Lung (tissue), 12 donors: ENCODE results near the gene ATAD3C. TPM values are rescaled to one million over a fixed set of nuclear protein-coding genes. Genes with fewer than 3 reads are reported as not detected.
"Not testable (repeated sequence)": the region's sequence is repeated elsewhere in the genome, so short reads cannot be mapped to it uniquely, and the experiment has no call there.

ENCODE experiments used
- ATAC-seq: fragments of 200-7000 bp; cut with Tn5 transposase; one replicate; pipeline ENCODE4 v1.9.1; 2020; ENCODE audit warnings: moderate number of reproducible peaks; ENCODE audit not compliant: insufficient read depth, low FRiP score
- DNase-seq, 3 donors: peaks; one replicate each; pipeline ENCODE4 v3.0.0-alpha.2; 2013 to 2017
- H3K27ac ChIP-seq, 2 donors: one replicate each; pipeline ENCODE4 v1.5.1; 2013; ENCODE audit warnings: mild to moderate bottlenecking in 2 of 2, moderate library complexity in 2 of 2, control low read depth in 1 of 2, inconsistent platforms in 1 of 2, low read depth in 1 of 2, low read length in 1 of 2
- H3K27me3 ChIP-seq, 3 donors: one replicate each; pipeline ENCODE4 v1.5.1; 2013; ENCODE audit warnings: low read length in 2 of 3; ENCODE audit not compliant: control insufficient read depth in 3 of 3, insufficient read depth in 3 of 3
- H3K36me3 ChIP-seq, 4 donors: one replicate each; pipeline ENCODE4 v1.5.1; 2013; ENCODE audit warnings: low read length in 4 of 4, mild to moderate bottlenecking in 1 of 4, moderate library complexity in 1 of 4; ENCODE audit not compliant: control insufficient read depth in 4 of 4, insufficient read depth in 4 of 4
- H3K4me1 ChIP-seq, 5 donors: one replicate each; pipeline ENCODE4 v1.5.1; 2013; ENCODE audit warnings: low read length in 5 of 5, mild to moderate bottlenecking in 2 of 5, moderate library complexity in 1 of 5; ENCODE audit not compliant: control insufficient read depth in 5 of 5, insufficient read depth in 5 of 5
- H3K4me3 ChIP-seq: one replicate; pipeline ENCODE4 v1.5.1; 2013; ENCODE audit warnings: mild to moderate bottlenecking, control low read depth, moderate library complexity
- H3K9ac ChIP-seq, 2 donors: one replicate each; pipeline ENCODE4 v1.5.1; 2013; ENCODE audit warnings: low read length in 2 of 2, control low read depth in 1 of 2; ENCODE audit not compliant: insufficient read depth in 1 of 2
- H3K9me3 ChIP-seq, 4 donors: one replicate each; pipeline ENCODE4 v1.5.1; 2013; ENCODE audit warnings: low read length in 3 of 4, mild to moderate bottlenecking in 1 of 4, moderate library complexity in 1 of 4; ENCODE audit not compliant: control insufficient read depth in 4 of 4, insufficient read depth in 3 of 4
- CTCF ChIP-seq: IDR thresholded peaks from 2 replicates; pipeline ENCODE4 v1.5.1; 2012; ENCODE audit warnings: mild to moderate bottlenecking; ENCODE audit errors: control extremely low read depth, extremely low read depth
- WGBS, 2 donors: extraction: QIAGEN DNeasy Blood & Tissue Kit; methylation state at CpG; one replicate each; pipeline ENCODE4 v1.1.7; 2013; 5-methylcytosine and 5-hydroxymethylcytosine counted together
- polyA plus RNA-seq, 2 donors: library from polyadenylated mRNA; stranded (reverse); fragments of 200-250 nt; gene quantifications; one replicate each; pipeline ENCODE4 v1.2.1, GENCODE V29; 2013
- total RNA-seq, 2 donors: library from RNA; depleted of rRNA in 1 of 2; stranded (reverse); fragments of >200 nt in 1 of 2; gene quantifications; one replicate each; pipeline ENCODE4 v1.2.1, GENCODE V29; 2014 to 2021
- donor health status: control.
- donor health status: control.
- donor health status: Bipolar disorder and iron deficiency.
- donor health status: healthy.
- donor health status: DM: yes; HTN: yes; CAD: no.

ATAD3C gene
- total and polyA plus RNA-seq, 4 donors: 0.60 to 18.0 (median 14.8) TPM

GRCh38 chr1:1463312-1463711 lies 13.8 kb downstream of the ATAD3C start:
- H3K4me1 ChIP-seq: peaks cover 0 to 4% (median 0%) of the 10 kb centered on the region in 5 donors
- H3K4me3 ChIP-seq: no peak overlapping the region
- 91 to 96% methylated on average over 7 of the region's 7 CpGs for WGBS, 2 donors
- H3K9me3 ChIP-seq: peaks cover 0 to 2% (median 0%) of the 10 kb centered on the region in 4 donors
- no peaks in the 10 kb centered on the region for H3K27me3 ChIP-seq
- DNase-seq (no peak), ATAC-seq (no peak)
- TF ChIP-seq CTCF: no peak
- no peak overlapping the region for H3K9ac ChIP-seq
- no peaks in the 10 kb centered on the region for H3K36me3 ChIP-seq
- peak overlapping the region in 1 of 2 donors; percentile 20 for H3K27ac ChIP-seq

- not testable (repeated sequence) for H3K27ac ChIP-seq, H3K9me3 ChIP-seq, H3K36me3 ChIP-seq, H3K4me3 ChIP-seq, DNase-seq, H3K27me3 ChIP-seq, ATAC-seq, H3K9ac ChIP-seq, H3K4me1 ChIP-seq
- 79 to 87% methylated on average over 28 to 40 of the region's 44 CpGs for WGBS, 2 donors
Observed at GRCh38 chr1:1468196-1468985, 18.9 kb downstream of the ATAD3C start.

GRCh38 chr1:1470626-1471388 lies 21.3 kb downstream of the ATAD3C start:
- Histone ChIP-seq H3K27me3 (no peaks in the 10 kb centered on the region), H3K9me3 (no peaks in the 10 kb centered on the region), H3K9ac (peak overlapping the region in 1 of 2 donors; percentile 67), H3K4me1 (peaks cover 0 to 10% (median 3%) of the 10 kb centered on the region in 5 donors), H3K27ac (peak overlapping the region; percentile 80 to 90), H3K4me3 (peak overlapping the region; percentile 82), H3K36me3 (no peaks in the 10 kb centered on the region)
- DNase-seq (no peak), ATAC-seq (no peak)
- TF ChIP-seq CTCF: no peak
- whole genome bisulfite sequencing, 2 donors: 13 to 18% methylated on average over 16 of the region's 16 CpGs
